GM19240 (cell line): ENCODE results near the gene BGLAP.

Experiments used
- DNase-seq: peaks from one replicate; pipeline ENCODE4 v3.0.0; 2011; ENCODE audit warnings: low spot score; ENCODE audit not compliant: insufficient read length

The BGLAP gene

DNA sequence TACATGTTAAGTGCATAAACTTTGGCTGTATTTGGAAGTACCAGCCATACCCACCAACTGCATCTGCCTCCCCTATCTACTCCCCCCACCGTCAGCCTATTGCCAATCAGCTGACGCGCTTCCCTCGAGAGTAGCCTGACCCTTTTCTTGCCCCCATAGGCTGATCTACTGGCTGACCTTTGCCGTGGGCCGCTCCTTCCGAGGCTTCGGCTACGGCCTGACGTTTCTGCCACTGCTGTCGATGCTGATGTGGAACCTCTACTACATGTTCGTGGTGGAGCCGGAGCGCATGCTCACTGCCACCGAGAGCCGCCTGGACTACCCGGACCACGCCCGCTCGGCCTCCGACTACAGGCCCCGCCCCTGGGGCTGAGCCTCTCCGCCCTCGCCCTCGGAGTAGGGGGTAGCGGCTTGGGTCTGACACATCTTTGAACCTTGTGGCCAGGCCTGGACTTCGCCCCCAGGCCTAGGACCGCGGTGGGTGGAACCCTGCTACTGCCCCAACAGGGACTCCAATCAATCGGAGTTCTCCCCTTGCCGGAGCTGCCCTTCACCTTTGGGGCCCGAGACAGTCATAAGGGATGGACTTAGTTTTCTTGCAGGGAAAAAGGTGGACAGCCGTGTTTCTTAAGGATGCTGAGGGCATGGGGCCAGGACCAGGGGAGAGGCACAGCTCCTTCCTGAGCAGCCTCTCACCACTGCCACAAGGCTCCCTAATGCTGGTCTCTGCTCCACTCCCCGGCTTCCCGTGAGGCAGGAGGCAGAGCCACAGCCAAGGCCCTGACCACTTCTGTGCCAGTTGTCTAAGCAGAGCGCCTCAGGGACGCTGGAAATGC, 49.5 kb downstream of the BGLAP start:
- no peak for DNase-seq
